OCI-LY3 (cell line): Measurements from ENCODE around the gene RPS6KA2.

Experiments used
- EZH2phosphoT487 ChIP-seq: fragments of 200-600 bp; shearing (Covaris generic); IDR thresholded peaks from 2 replicates; pipeline ENCODE4 v1.6.1; 2018; ENCODE audit warnings: antibody characterized with exemption, mixed run types, low read depth
- TF ChIP-seq, protein P1 (sequence below): fragments of 200-600, 300-600 bp; sonication (generic); IDR thresholded peaks from 2 replicates; pipeline ENCODE4 v1.5.1; 2014; ENCODE audit warnings: antibody characterized with exemption, low read length, low read depth

DNA sequence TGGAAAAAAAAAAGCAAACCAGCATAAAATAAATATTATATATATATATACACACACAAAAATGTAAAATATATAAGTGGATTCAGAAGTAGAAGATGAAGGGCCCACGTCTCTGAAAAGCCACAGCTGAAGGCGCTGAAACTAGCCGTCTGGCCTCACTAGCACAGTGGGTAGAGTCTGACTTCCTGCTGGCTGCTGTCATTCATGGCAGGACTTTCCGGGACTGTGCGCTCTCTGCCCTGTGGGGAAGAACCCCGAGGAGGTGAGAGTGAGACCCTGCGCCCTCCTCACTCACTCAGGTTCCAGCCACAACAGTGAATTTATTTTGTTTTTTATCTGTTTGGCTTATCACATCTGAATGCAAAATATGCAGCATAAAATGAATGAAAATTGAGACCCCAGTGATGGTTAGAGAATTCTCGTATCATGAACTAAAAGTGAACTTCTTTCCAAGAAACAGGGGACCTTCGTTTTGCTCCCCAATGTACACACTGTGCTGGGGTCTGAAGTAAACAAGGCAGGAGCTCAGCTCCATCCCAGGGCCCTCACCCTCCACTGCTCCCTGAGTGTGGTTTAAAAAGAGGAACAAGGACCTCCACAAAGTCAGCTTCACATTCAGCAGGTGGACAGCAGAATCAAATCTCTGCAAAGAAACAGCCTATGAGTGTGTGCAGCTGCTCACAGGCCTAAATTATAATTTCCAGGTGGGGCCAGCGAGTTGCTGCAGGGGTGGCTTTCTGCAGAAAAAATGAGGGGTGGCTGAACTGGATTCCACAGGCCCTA lies 39.2 kb downstream of the RPS6KA2 start:
- TF ChIP-seq, protein P1, sequence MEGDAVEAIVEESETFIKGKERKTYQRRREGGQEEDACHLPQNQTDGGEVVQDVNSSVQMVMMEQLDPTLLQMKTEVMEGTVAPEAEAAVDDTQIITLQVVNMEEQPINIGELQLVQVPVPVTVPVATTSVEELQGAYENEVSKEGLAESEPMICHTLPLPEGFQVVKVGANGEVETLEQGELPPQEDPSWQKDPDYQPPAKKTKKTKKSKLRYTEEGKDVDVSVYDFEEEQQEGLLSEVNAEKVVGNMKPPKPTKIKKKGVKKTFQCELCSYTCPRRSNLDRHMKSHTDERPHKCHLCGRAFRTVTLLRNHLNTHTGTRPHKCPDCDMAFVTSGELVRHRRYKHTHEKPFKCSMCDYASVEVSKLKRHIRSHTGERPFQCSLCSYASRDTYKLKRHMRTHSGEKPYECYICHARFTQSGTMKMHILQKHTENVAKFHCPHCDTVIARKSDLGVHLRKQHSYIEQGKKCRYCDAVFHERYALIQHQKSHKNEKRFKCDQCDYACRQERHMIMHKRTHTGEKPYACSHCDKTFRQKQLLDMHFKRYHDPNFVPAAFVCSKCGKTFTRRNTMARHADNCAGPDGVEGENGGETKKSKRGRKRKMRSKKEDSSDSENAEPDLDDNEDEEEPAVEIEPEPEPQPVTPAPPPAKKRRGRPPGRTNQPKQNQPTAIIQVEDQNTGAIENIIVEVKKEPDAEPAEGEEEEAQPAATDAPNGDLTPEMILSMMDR, result no peak
- no peak for TF ChIP-seq EZH2phosphoT487
